ENCODE results near the gene OAS3. TPM values are rescaled to one million over a fixed set of nuclear protein-coding genes. Genes with fewer than 3 reads are reported as not detected.

OAS3 gene
- total RNA-seq, 2 donors from 2014 or later: 0.64 to 0.84 TPM

GRCh38 chr12:112933129-112933505, 5.2 kb upstream of the OAS3 start:
- Mint-ChIP-seq H3K4me3 (no peak overlapping the region), H3K27me3 (ENCODE audit: insufficient read depth) (peaks cover 26% of the 10 kb centered on the region), H3K36me3 (ENCODE audit: low read depth) (no peaks in the 10 kb centered on the region), H3K27ac (no peak overlapping the region), H3K9me3 (peaks cover 3% of the 10 kb centered on the region), H3K4me1 (peaks cover 5% of the 10 kb centered on the region)
- Histone ChIP-seq H3K27me3 (ENCODE audit: control insufficient read depth, insufficient read depth, low read length, poor library complexity, severe bottlenecking) (peaks cover 20% of the 10 kb centered on the region), H3K27ac (ENCODE audit: low read depth, low read length) (no peak overlapping the region), H3K4me3 (ENCODE audit: low read length) (no peak overlapping the region), H3K36me3 (ENCODE audit: control insufficient read depth, insufficient read depth, low read length) (no peaks in the 10 kb centered on the region), H3K9ac (ENCODE audit: extremely low read depth, low read length, poor library complexity, severe bottlenecking) (no peak overlapping the region), H3K4me1 (ENCODE audit: control insufficient read depth, insufficient read depth, low read length) (no peaks in the 10 kb centered on the region), H3K9me3 (ENCODE audit: control insufficient read depth, low read length) (no peaks in the 10 kb centered on the region)
- DNase-seq: no peak
- 92 to 100% methylated on average over 2 of the region's 2 CpGs for WGBS, 2 experiments (ENCODE audit: insufficient coverage in 1 of 2, insufficient read length in 1 of 2)
- no peak for TF ChIP-seq CTCF (conservative IDR thresholded peaks at IDR 0.05)

- H3K36me3 Mint-ChIP-seq (ENCODE audit: low read depth): no peaks in the 10 kb centered on the region
Observed at GRCh38 chr12:112936264-112936663, 2.0 kb upstream of the OAS3 start.

GRCh38 chr12:112936927-112937326, 1.3 kb upstream of the OAS3 start:
- TF ChIP-seq CTCF (conservative IDR thresholded peaks at IDR 0.05): no peak
- Histone ChIP-seq H3K27me3 (ENCODE audit: control insufficient read depth, insufficient read depth, low read length, poor library complexity, severe bottlenecking) (peaks cover 44% of the 10 kb centered on the region), H3K9ac (ENCODE audit: extremely low read depth, low read length, poor library complexity, severe bottlenecking) (no peak overlapping the region), H3K9me3 (ENCODE audit: control insufficient read depth, low read length) (no peaks in the 10 kb centered on the region), H3K27ac (ENCODE audit: low read depth, low read length) (no peak overlapping the region), H3K4me1 (ENCODE audit: control insufficient read depth, insufficient read depth, low read length) (no peaks in the 10 kb centered on the region), H3K4me3 (ENCODE audit: low read length) (no peak overlapping the region), H3K36me3 (ENCODE audit: control insufficient read depth, insufficient read depth, low read length) (no peaks in the 10 kb centered on the region)
- H3K4me3 Mint-ChIP-seq: no peak overlapping the region
- H3K27ac Mint-ChIP-seq: no peak overlapping the region
- peaks cover 47% of the 10 kb centered on the region for H3K27me3 Mint-ChIP-seq (ENCODE audit: insufficient read depth)
- H3K9me3 Mint-ChIP-seq: no peaks in the 10 kb centered on the region
- peaks cover 5% of the 10 kb centered on the region for H3K4me1 Mint-ChIP-seq
- no peak for DNase-seq
- WGBS, 2 experiments (ENCODE audit: insufficient coverage in 1 of 2, insufficient read length in 1 of 2): 78 to 94% methylated on average over 2 of the region's 2 CpGs
- H3K36me3 Mint-ChIP-seq (ENCODE audit: low read depth): no peaks in the 10 kb centered on the region

More at GRCh38 chr12:112936264-112936663, 2.0 kb upstream of the OAS3 start:
- H3K4me3 ChIP-seq (ENCODE audit: low read length): no peak overlapping the region
- TF ChIP-seq CTCF (conservative IDR thresholded peaks at IDR 0.05): no peak
- H3K4me1 ChIP-seq (ENCODE audit: control insufficient read depth, insufficient read depth, low read length): no peaks in the 10 kb centered on the region
- no peak overlapping the region for H3K4me3 Mint-ChIP-seq
- no peak for DNase-seq
- H3K9ac ChIP-seq (ENCODE audit: extremely low read depth, low read length, poor library complexity, severe bottlenecking): no peak overlapping the region
- H3K27me3 Mint-ChIP-seq (ENCODE audit: insufficient read depth): peaks cover 47% of the 10 kb centered on the region
- 72 to 100% methylated on average over 1 of the region's 1 CpG for WGBS, 2 experiments (ENCODE audit: insufficient coverage in 1 of 2, insufficient read length in 1 of 2)
- no peaks in the 10 kb centered on the region for H3K9me3 Mint-ChIP-seq
- peaks cover 44% of the 10 kb centered on the region for H3K27me3 ChIP-seq (ENCODE audit: control insufficient read depth, insufficient read depth, low read length, poor library complexity, severe bottlenecking)
- H3K27ac ChIP-seq (ENCODE audit: low read depth, low read length): no peak overlapping the region
- no peak overlapping the region for H3K27ac Mint-ChIP-seq
- no peaks in the 10 kb centered on the region for H3K36me3 ChIP-seq (ENCODE audit: control insufficient read depth, insufficient read depth, low read length)
- no peaks in the 10 kb centered on the region for H3K9me3 ChIP-seq (ENCODE audit: control insufficient read depth, low read length)
- H3K4me1 Mint-ChIP-seq: peaks cover 5% of the 10 kb centered on the region

Data from endodermal cell (in vitro differentiated cells).